ENCODE results near the gene CTDNEP1. TPM values are rescaled to one million over a fixed set of nuclear protein-coding genes. Genes with fewer than 3 reads are reported as not detected.

Gene CTDNEP1
- polyA plus RNA-seq: 10 to 100 TPM; 53.1 to 94.1 (median 91.8) TPM

DNA sequence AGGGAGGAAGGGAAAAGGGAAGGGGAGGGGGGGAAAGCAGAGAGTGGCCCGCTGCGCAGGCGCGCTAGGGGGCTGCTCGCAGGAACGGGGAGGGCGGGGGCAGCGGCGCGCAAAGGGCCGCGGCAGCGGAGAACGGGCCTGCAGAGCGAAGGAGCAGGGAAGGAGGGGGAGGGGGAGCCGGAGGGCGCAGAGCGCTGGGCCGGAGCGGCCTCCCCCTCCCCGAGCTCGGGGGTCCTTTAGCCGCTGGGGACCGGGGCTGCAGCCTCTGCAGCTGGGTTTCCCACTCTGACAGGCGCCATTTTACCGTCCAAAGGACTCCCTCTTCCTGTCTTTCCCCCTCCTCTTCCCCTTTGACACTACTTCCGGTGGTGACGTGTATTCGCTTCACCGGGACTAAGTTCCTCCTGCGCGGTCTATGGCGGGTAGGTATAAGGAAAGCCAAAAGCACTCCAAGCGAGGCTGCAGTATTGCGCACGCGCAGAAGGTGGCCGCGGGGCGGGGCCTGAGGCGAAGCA lies at the start of gene CTDNEP1:
Gene CTDNEP1 (minus strand): TSS at position 74 of the 515 bp plus-strand sequence. CDS start 438 bp downstream, outside the sequence.
- WGBS, 3 donors: 1% methylated on average over 21 to 41 of the region's 41 CpGs

DNA sequence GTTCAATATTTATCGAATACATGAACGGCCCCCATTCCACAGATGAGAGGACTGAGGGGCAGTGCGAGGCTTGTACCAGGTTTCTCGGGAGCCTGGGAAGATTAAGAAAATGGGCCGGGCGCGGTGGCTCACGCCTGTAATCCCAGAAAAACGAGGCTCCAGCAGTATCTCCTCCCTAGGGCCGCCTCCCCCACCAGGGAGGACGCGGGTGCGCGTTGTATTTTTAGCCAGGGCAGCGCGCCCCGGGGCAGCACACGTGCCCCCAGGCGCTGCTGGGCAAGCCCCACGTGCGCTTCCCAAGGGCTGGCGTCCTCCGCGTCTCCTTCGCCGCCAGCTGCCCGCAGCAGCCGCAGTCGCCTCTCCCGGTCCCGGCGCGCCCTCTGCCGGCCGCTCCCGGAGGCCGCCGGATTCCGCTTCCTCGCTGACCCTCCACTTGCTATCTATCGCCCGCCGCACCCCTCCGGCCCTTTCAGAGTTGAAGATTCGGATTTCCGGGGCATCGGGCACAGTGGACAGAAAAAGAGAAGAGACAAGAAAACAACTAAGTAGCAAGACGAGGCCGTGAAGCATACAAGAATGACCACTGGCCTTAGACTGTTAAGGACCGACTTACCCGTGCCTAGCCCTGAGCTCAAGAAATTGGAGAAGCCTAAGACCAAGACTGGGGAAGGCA lies 44.8 kb upstream of the CTDNEP1 start:
- H3K27ac ChIP-seq (ENCODE audit: low read depth, low read length): no peak overlapping the region
- WGBS, 3 donors: 3 to 4% (median 3%) methylated on average over 50 to 51 of the region's 51 CpGs

More for the DNA sequence above, at the start of gene CTDNEP1:
- H3K27ac ChIP-seq (ENCODE audit: low read depth, low read length): peak within 1 kb of the TSS; percentile 95

DNA sequence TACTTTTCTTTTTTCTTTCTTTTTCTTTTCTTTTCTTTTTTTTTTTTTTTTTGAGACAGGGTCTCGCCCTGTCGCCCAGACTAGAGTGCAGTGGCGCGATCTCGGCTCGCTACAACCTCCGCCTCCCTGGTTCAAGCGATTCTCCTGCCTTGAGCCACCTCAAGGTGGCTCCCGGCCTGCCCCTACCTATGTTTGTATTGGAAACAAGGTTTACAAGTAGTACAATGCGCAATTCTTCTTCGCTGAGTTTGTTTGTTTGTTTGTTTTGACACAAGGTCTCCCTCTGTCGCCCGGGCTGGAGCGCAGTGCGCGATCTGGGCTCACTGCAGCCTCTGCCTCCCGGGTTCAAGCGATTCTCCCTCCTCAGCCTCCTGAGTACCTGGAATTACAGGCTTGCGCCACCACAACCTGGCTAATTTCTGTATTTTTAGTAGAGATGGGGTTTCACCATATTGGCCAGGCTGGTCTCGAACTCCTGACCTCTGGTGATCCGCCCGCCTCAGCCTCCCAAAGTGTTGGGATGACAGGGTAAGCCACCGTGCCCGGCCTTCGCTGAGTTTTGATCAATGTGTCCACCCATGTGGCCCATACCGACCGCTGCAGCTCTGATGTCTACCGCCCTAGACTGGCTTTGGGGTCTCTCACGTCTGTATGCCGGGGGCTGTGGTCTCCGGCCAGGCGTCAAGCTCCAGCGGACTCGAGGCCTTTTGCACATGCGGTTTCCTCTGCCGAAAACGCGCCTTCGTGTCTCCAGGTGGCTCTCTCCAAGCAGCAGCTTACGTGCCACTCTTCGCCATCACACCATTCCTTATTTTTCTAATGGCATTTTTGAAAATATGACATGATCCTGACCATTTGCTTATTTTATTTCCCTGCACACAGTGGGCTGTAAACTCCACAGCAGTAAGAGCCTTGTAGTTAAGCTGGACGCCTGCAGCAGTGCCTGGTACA lies 44.0 kb upstream of the CTDNEP1 start:
- H3K27ac ChIP-seq (ENCODE audit: low read depth, low read length): no peak overlapping the region
- WGBS, 3 donors: 55 to 61% (median 57%) methylated on average over 42 of the region's 42 CpGs

DNA sequence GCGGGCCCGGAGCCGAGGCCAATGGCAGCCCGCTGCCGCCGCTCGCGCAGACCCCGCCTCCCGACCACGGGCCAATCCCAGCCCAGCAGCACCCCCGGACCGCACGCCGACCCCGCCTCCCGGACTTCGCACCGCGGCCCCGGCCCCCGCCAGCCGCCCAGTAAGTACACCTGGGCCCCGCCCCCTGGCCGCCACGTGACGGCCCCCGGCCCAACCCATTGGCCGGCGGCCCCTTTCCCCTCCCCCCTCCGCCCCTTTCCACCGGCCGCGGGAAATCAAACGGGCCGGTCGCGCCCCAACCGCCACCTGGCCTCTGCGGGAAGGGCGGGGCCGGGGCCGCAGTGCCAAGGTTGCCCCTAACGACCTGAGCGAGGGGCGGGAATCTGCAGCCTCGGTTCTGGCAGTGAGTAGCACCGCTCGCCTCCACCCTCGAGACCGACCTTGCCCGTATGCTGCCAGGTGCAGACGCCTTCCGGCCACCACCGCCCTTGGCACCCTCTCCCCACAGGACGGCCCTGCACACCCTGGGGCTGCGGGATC lies 43.1 kb upstream of the CTDNEP1 start, which contains the start of gene YBX2:
Gene YBX2 (minus strand): TSS at position 26 of the 540 bp plus-strand sequence. CDS start 139 bp downstream, outside the sequence.
- 1 to 2% (median 2%) methylated on average over 47 to 57 of the region's 57 CpGs for WGBS, 3 donors
- no peak within 1 kb of the TSS for H3K27ac ChIP-seq (ENCODE audit: low read depth, low read length)

DNA sequence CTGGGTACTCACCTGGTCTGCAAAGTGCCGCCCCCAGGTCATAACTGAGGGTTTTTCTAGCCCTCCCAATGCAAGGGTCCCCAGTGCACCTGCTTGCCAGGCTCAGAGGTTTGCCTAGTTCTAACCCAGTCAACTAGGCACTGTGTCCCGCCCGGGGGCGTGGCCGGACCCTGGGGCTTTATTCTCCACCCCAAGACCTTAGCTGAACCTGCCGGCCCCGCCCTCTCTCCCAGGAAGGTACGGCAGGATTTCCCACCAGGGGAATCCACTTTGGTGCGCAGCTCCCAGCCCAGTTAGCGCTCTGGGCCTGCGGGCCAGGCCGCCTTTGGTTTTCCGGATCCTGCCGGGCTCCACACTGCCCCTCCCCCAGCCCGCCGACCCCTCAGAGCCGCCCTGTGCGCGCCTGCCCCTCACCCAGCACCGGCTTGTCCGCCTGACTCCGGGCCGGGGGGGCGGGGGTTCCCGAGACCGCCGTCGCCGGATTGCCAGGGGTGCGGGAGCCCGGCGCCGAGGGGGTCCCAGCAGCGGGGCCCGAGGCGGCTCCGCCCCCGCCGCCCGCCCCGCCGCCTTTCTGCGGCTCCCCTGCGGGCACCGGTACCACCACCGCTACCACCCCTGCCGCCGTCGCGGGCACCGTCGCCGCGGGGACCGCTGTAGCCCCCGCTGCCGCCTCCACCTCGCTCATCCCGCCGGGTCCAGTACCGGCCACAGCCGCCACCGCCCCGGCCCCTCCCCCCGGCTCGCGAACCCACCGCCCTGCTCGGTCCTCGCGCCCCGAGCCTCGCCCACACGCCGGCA lies 42.5 kb upstream of the CTDNEP1 start:
- 4 to 11% (median 6%) methylated on average over 27 to 71 of the region's 75 CpGs for WGBS, 3 donors

DNA sequence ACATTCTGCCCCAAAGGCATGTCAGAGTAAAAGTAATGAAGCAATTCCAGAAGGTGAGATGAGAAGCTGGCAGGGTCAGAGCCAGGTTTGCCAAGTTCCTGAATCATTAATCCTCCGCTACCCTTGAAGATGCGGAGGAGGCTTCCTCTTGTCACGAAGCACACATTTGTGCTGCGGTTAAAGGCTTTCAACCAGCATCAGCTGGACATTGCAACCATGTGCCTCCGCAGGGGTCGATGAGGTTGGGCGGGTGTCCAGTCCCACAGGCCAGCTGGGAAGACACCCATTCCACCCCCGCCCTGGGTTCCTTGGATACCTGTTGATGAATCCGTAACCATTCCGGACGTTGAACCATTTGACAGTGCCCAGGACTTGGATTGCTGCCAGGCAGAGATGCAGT lies 41.6 kb upstream of the CTDNEP1 start:
- H3K27ac ChIP-seq (ENCODE audit: low read depth, low read length): no peak overlapping the region
- WGBS, 3 donors: 57 to 75% (median 63%) methylated on average over 11 of the region's 11 CpGs

More for the DNA sequence above, 42.5 kb upstream of the CTDNEP1 start:
- H3K27ac ChIP-seq (ENCODE audit: low read depth, low read length): no peak overlapping the region

DNA sequence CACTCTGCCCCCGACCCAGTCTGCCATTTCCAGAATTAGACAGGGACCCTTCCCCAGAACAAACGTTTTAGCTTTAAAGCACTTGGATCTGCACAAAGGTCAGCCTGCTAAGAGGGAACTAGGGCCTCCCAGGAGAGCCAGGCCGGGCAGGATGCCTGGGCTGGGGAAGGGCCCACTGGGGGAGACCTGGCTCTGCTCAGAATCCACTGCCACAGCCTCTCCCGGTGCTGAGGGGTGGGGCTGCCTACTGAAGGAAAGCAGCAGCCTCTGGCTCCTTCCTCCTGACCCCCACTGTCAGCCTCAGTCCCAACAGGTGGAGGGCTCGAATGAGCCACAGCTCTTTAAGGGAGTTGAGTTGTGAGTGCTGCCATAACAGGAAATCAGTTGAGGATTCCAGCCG lies 41.2 kb upstream of the CTDNEP1 start:
- H3K27ac ChIP-seq (ENCODE audit: low read depth, low read length): no peak overlapping the region
- 24 to 54% (median 30%) methylated on average over 6 of the region's 6 CpGs for WGBS, 3 donors

DNA sequence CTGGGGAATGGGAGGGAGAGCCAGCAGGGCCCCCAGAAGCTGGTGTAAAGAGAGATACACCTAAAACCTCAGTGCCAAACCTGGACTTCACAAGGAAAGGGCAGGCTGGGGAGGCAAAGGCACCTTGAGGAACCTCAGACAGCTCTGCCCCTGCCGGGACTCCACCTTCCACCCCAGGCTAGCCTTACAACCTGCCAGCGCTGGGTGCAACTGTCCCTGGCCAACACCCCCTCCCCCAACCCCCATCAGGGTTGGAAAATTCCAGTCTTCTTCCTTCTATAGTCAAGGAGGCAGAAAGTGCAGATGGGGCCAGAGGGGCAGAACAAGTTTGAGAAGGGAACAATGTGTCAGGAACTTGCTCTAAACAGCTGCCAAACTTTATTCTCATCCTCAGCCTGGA lies 40.7 kb upstream of the CTDNEP1 start:
- 73 to 86% (median 76%) methylated on average over 2 of the region's 2 CpGs for WGBS, 3 donors
- no peak overlapping the region for H3K27ac ChIP-seq (ENCODE audit: low read depth, low read length)

DNA sequence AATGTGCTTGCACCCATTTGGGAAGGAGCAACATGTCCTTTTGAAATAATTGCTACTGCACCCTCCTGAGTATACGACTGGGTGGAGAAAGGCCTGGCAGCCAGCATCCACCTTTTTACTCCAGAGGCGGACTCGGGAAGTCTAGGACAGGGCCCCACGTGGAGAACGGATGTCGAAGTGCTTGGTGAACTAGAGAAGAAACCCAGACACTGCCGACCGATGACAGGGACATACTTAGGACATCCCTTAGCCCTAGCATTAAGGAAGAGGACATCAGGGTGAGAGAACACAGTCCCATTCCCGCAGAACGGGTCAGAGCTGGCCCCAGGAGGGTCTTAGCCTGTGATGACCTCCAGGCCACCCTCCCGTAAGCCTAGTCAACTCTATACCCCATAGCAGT lies 39.2 kb upstream of the CTDNEP1 start:
- no peak overlapping the region for H3K27ac ChIP-seq (ENCODE audit: low read depth, low read length)
- 66 to 84% (median 79%) methylated on average over 11 of the region's 11 CpGs for WGBS, 3 donors

DNA sequence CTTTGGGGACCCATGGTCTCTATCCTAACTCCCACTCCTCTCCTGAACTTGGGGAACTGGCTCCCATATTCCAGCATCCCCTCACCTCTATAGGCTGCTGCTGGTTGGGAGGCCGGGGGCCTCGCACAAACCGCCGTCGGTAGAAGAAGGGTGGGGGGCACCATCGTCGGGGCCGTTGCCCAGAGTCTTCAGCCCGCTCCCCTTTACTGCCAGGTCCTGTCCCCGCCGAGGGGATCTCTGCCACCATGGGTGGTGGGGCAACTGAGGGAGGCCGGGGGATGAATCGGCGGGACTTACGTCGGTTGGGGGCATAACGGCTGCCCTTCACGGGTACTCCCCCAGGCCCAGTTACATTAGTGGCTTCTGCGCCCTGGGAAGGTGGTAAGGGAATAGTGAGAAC lies 38.6 kb upstream of the CTDNEP1 start:
- H3K27ac ChIP-seq (ENCODE audit: low read depth, low read length): no peak overlapping the region

DNA sequence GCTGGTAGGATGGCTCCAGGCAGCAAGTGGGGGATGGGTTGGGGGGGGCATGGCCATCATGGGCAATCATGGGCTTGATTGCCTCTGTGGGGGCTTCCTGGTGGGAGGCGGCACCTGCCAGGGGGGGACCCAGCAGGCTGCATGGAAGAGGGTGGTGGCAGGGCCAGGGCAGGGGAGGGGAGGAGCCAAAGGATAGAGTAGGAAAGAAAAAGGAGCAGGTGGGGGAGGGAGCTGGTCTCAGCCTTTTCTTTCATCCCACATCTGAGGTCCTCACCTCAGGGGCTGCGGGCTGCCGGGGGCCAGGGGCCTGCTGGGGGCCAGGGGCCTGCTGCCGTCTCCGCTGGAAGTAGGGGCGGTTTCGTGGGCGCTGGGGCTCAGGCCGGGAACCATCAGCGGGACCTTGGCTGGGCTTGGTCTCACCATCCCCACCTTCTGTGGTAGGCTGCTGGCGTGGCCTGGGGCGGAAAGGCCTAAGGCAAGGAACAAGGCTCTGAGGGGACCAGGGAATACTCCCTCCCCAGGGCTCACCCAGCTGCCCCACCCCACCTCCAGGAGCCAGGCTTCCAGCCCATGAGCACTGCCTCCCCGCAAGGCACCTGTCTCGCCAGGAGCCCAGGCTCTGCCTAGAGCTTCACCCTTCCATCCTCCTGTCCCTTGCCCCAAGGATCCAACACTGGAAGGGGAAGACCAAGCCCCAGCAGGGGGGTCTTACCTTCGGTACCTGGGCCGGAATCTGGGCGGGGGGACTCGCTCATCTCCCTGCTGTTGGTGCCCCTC lies 37.9 kb upstream of the CTDNEP1 start:
- 87 to 94% (median 90%) methylated on average over 16 to 18 of the region's 18 CpGs for WGBS, 3 donors
- no peak overlapping the region for H3K27ac ChIP-seq (ENCODE audit: low read depth, low read length)

More for the DNA sequence above, 38.6 kb upstream of the CTDNEP1 start:
- WGBS, 3 donors: 92 to 93% (median 93%) methylated on average over 19 of the region's 19 CpGs

DNA sequence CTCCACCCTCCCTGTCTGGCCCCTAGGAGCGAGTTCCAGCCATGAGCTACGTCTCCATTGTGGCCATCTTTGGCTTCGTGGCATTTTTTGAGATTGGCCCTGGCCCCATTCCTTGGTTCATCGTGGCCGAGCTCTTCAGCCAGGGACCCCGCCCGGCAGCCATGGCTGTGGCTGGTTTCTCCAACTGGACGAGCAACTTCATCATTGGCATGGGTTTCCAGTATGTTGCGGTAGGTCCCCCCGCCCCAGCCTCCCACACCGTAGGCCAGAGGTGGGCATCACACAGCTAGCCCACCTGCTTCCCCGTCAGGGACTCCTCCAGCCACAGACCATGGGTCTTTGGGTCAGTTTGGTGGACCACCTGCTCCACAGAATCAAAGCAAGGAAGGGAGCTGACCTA lies 34.1 kb upstream of the CTDNEP1 start:
- no peak overlapping the region for H3K27ac ChIP-seq (ENCODE audit: low read depth, low read length)

DNA sequence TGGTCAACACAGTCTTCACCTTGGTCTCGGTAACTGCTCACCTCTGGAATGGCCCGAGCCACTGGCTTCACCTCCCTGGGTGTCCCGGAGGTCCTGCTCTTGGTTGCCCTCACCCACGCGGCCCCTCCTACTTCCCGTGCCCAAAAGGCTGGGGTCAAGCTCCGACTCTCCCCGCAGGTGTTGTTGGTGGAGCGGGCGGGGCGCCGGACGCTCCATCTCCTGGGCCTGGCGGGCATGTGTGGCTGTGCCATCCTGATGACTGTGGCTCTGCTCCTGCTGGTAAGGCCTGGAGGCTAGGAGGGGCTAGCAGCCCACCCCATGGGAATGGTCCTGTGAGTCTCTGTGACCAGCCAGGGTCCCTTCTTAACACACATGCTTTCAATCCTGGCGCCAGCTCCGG lies 33.4 kb upstream of the CTDNEP1 start:
- no peak overlapping the region for H3K27ac ChIP-seq (ENCODE audit: low read depth, low read length)

More for the DNA sequence above, 34.1 kb upstream of the CTDNEP1 start:
- WGBS, 3 donors: 86 to 92% (median 91%) methylated on average over 12 of the region's 12 CpGs

DNA sequence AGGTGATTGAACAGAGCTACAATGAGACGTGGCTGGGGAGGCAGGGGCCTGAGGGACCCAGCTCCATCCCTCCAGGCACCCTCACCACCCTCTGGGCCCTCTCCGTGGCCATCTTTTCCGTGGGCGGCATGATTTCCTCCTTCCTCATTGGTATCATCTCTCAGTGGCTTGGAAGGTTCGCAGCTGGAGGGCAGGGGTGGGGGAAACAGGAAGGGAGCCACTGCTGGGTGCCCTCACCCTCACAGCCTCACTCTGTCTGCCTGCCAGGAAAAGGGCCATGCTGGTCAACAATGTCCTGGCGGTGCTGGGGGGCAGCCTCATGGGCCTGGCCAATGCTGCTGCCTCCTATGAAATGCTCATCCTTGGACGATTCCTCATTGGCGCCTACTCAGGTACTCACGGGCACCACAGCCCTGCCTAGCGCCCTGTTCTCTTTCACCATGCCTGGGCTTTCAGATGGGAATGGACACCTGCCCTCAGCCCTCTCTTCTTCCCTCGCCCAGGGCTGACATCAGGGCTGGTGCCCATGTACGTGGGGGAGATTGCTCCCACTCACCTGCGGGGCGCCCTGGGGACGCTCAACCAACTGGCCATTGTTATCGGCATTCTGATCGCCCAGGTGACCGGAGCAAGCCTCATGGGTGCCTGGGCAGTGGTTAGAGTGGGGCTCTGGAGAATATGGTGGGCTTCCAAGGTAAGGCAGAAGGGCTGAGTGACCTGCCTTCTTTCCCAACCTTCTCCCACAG lies 32.1 kb upstream of the CTDNEP1 start:
- 81 to 91% (median 82%) methylated on average over 18 of the region's 18 CpGs for WGBS, 3 donors
- H3K27ac ChIP-seq (ENCODE audit: low read depth, low read length): no peak overlapping the region

More for the DNA sequence above, 33.4 kb upstream of the CTDNEP1 start:
- 90 to 93% (median 91%) methylated on average over 16 of the region's 16 CpGs for WGBS, 3 donors

DNA sequence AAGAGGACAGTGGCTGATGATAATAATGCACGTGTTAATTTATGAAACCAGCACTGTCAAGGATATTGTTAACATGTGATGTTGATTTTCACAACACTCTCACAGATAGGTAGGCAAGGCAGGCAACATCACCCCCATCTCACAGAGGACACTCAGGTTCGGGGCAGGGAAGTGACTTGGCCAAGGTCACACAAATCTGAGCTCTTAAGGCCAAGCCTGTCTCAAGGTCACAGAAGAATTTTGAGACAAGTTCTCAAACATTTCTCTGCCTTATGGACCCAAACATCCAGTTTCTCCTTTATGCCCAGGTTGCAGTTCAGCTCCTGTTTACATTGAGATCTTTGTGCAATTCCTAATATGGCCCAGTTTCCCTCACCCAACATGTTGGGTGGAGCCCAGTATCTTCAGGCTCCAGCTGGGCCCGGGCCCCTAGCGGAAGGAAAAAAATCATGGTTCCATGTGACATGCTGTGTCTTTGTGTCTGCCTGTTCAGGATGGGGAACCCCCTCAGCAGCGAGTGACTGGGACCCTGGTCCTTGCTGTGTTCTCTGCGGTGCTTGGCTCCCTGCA lies 31.3 kb upstream of the CTDNEP1 start:
- H3K27ac ChIP-seq (ENCODE audit: low read depth, low read length): no peak overlapping the region

More for the DNA sequence above, 31.3 kb upstream of the CTDNEP1 start:
- 45 to 54% (median 52%) methylated on average over 6 of the region's 6 CpGs for WGBS, 3 donors
